ENCODE results near the gene EFCAB6.

DNA sequence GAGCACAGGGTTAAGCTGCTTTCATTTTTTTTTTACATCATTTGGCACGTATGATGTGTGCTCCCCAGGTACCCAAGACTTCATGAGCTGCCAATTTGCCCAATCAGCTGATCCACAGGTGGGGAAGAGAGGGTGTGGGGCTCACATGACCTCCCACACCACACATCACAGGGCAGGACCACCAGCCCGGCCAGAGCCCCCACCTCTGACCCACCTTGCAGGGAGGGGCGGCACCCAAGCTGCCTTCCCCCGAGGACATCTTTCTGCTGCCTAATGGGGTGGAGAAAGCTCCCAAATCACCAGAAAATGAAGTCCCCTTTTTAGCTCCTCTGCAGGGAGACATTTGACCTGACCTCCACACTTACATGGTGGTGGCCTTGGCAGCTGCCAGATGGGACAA, 280.5 kb downstream of the EFCAB6 start:
- TF ChIP-seq, protein P1, sequence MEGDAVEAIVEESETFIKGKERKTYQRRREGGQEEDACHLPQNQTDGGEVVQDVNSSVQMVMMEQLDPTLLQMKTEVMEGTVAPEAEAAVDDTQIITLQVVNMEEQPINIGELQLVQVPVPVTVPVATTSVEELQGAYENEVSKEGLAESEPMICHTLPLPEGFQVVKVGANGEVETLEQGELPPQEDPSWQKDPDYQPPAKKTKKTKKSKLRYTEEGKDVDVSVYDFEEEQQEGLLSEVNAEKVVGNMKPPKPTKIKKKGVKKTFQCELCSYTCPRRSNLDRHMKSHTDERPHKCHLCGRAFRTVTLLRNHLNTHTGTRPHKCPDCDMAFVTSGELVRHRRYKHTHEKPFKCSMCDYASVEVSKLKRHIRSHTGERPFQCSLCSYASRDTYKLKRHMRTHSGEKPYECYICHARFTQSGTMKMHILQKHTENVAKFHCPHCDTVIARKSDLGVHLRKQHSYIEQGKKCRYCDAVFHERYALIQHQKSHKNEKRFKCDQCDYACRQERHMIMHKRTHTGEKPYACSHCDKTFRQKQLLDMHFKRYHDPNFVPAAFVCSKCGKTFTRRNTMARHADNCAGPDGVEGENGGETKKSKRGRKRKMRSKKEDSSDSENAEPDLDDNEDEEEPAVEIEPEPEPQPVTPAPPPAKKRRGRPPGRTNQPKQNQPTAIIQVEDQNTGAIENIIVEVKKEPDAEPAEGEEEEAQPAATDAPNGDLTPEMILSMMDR (IDR thresholded peaks at IDR 0.05; ENCODE audit: low read depth, low read length, missing input control): no peak
- TF ChIP-seq HNF4A (conservative IDR thresholded peaks at IDR 0.05): no peak
- no peak for TF ChIP-seq SP1 (IDR thresholded peaks at IDR 0.05)
